ENCODE data around the gene RADIL.

Gene RADIL

DNA sequence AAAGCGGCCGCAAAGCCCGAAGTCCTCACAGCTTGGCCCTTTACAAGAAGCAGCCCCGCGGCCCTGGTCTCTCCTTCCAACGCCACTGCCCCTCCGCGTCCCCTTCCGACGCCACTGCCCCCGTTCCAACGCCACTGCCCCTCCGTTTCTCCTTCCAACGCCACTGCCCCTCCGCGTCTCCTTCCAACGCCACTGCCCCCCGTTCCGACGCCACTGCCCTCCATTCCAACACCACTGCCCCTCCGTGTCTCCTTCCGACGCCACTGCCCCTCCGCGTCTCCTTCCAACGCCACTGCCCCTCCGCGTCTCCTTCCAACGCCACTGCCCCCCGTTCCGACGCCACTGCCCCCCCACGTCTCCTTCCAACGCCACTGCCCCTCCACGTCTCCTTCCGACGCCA lies 75.0 kb downstream of the RADIL start:
- TF ChIP-seq, protein P1, sequence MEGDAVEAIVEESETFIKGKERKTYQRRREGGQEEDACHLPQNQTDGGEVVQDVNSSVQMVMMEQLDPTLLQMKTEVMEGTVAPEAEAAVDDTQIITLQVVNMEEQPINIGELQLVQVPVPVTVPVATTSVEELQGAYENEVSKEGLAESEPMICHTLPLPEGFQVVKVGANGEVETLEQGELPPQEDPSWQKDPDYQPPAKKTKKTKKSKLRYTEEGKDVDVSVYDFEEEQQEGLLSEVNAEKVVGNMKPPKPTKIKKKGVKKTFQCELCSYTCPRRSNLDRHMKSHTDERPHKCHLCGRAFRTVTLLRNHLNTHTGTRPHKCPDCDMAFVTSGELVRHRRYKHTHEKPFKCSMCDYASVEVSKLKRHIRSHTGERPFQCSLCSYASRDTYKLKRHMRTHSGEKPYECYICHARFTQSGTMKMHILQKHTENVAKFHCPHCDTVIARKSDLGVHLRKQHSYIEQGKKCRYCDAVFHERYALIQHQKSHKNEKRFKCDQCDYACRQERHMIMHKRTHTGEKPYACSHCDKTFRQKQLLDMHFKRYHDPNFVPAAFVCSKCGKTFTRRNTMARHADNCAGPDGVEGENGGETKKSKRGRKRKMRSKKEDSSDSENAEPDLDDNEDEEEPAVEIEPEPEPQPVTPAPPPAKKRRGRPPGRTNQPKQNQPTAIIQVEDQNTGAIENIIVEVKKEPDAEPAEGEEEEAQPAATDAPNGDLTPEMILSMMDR (IDR thresholded peaks at IDR 0.05; ENCODE audit: insufficient read depth, low read length, poor library complexity, severe bottlenecking) = no peak
- no peak for DNase-seq (ENCODE audit: extremely low read depth, insufficient read length)
- Histone ChIP-seq H3K4me3 (replicated peaks; ENCODE audit: low read depth, low read length) (no peak overlapping the region), H3K27me3 (replicated peaks; ENCODE audit: control insufficient read depth, insufficient read depth, low read length) (no peaks in the 10 kb centered on the region), H3K36me3 (ENCODE audit: control insufficient read depth, insufficient read depth, low read length) (no peaks in the 10 kb centered on the region)

DNA sequence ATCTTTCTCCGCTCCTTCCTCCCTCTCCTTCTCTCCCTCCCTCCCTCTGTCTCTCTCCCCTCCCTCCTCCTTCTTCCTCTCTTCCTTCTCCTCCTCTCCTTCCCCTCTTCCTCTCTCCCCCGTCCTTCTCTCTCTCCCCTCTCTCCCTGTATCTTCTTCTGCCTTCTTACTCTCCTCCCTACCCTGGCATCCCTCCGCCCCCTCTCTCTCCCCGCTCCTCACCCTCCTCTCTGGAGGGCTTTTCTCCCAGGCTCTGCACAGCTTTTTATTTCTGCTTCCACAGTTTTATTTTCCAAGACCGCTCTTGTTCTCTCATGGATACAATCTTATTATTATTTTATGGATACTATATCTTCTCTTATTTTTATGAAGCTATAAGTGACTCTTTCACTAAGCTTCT lies 75.5 kb downstream of the RADIL start:
- H3K27me3 ChIP-seq (replicated peaks; ENCODE audit: control insufficient read depth, insufficient read depth, low read length) = no peaks in the 10 kb centered on the region
- TF ChIP-seq, protein P1 (IDR thresholded peaks at IDR 0.05; ENCODE audit: insufficient read depth, low read length, poor library complexity, severe bottlenecking) = no peak
- H3K36me3 ChIP-seq (ENCODE audit: control insufficient read depth, insufficient read depth, low read length) = no peaks in the 10 kb centered on the region
- no peak for DNase-seq (ENCODE audit: extremely low read depth, insufficient read length)
- H3K4me3 ChIP-seq (replicated peaks; ENCODE audit: low read depth, low read length) = no peak overlapping the region

DNA sequence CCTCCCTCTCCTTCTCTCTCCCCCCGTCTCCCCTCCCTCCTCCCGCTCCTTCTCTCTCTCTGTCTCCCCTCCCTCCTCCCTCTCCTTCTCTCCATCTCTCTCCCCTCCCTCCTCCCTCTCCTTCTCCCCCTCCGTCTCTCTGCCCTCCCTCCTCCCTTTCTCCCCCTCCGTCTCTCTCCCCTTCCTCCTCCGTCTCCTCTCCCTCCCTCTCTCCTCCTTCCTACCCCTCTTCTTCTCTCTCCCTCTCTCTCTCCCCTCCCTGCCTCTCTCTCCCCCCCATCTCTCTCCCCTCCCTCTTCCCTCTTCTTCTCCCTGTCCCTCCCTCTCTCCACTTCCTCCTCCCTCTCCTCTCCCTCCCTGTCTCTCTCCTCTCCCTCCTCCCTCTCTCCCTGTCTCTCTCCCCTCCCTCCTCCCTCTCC lies 75.9 kb downstream of the RADIL start:
- DNase-seq (ENCODE audit: extremely low read depth, insufficient read length) = no peak
- H3K36me3 ChIP-seq (ENCODE audit: control insufficient read depth, insufficient read depth, low read length) = no peaks in the 10 kb centered on the region
- TF ChIP-seq, protein P1 (IDR thresholded peaks at IDR 0.05; ENCODE audit: insufficient read depth, low read length, poor library complexity, severe bottlenecking) = no peak
- no peak overlapping the region for H3K4me3 ChIP-seq (replicated peaks; ENCODE audit: low read depth, low read length)
- no peaks in the 10 kb centered on the region for H3K27me3 ChIP-seq (replicated peaks; ENCODE audit: control insufficient read depth, insufficient read depth, low read length)

DNA sequence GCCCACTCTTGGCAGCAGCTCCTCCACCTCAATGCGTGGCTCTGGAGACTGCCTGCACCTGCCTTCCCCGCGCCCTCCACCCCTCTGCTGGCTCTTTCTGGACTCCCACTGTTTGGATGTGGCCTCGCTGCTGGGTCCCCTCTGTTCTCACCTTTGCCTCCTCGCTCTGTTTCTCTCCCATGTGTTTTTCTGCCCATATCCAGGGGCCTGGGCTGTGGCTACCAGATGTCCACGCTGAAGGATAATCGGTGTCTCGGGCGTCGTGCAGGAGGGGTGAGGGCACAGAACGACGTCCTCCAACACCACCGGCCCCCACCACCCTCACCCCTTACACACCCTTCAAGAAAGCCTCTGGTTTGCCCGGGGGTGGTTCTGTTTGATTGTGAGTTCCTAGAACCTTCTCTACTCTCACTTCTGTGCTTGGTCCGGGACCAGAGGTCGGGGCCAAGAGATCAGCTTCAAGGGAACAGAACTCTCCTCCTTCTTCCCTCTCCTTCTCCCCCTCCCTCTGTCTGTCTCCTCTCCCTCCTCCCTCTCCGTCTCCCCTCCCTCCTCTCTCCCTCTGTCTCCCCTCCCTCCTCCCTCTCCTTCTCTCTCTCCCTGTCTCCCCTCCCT lies 76.4 kb downstream of the RADIL start:
- TF ChIP-seq, protein P1 (IDR thresholded peaks at IDR 0.05; ENCODE audit: insufficient read depth, low read length, poor library complexity, severe bottlenecking) = no peak

DNA sequence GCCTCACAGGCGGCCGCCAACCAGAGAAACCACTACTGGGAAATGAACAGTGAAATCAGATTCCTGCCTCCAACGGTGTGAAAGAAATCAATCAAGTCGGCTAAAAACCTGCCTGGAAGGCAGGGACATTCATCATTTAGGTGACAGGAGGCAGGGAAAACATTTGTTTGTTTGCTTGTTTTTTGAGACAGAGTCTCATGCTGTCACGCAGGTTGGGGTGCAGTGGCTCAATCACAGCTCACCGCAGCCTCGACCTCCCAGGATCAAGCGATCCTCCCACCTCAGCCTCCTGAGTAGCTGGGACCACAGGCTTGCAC lies 77.6 kb downstream of the RADIL start:
- TF ChIP-seq, protein P1 (IDR thresholded peaks at IDR 0.05; ENCODE audit: insufficient read depth, low read length, poor library complexity, severe bottlenecking) = no peak
- H3K27me3 ChIP-seq (replicated peaks; ENCODE audit: control insufficient read depth, insufficient read depth, low read length) = no peaks in the 10 kb centered on the region
- DNase-seq (ENCODE audit: extremely low read depth, insufficient read length) = no peak
- H3K36me3 ChIP-seq (ENCODE audit: control insufficient read depth, insufficient read depth, low read length) = no peaks in the 10 kb centered on the region
- no peak overlapping the region for H3K4me3 ChIP-seq (replicated peaks; ENCODE audit: low read depth, low read length)

More for the DNA sequence above, 76.4 kb downstream of the RADIL start:
- Histone ChIP-seq H3K4me3 (replicated peaks; ENCODE audit: low read depth, low read length) (no peak overlapping the region), H3K27me3 (replicated peaks; ENCODE audit: control insufficient read depth, insufficient read depth, low read length) (no peaks in the 10 kb centered on the region), H3K36me3 (ENCODE audit: control insufficient read depth, insufficient read depth, low read length) (no peaks in the 10 kb centered on the region)
- no peak for DNase-seq (ENCODE audit: extremely low read depth, insufficient read length)

Data from GM06990 (cell line).